Activated T-helper 1 cell treated with Interleukin-2 at 50 U/mL for 16 hours (primary cell): ENCODE results near the gene MTSS2.
"Not testable (repeated sequence)": the region's sequence is repeated elsewhere in the genome, so short reads cannot be mapped to it uniquely, and the experiment has no call there.

Experiments used
- DNase-seq: peaks from one replicate; pipeline ENCODE4 v3.0.0-alpha.2; 2020; ENCODE audit warnings: low read depth

Gene MTSS2

GRCh38 chr16:70651524-70651923, 34.3 kb downstream of the MTSS2 start:
- DNase-seq, result no peak

- DNase-seq, result no peak
These were observed 35.6 kb downstream of the MTSS2 start for GRCh38 chr16:70650216-70650615.

DNA sequence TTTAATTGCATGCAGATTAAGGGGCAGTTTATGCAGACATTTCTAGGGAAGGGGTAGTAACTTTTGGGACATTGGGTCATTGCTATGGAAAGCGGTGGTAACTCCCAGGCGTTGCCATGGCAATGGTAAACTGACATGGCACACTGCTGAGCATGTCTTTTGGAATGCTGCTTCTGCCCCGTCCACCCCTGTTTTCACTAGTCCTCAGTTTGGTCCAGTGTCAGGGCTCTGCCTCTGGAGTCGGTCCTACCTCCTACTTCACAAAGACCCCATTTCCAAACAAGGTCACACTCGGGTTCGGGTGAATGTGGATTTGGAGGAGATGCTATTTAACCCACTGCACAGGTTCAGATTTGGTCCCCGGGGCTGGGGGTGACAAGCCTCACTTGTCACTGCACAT, 36.6 kb downstream of the MTSS2 start:
- DNase-seq, result no peak

DNA sequence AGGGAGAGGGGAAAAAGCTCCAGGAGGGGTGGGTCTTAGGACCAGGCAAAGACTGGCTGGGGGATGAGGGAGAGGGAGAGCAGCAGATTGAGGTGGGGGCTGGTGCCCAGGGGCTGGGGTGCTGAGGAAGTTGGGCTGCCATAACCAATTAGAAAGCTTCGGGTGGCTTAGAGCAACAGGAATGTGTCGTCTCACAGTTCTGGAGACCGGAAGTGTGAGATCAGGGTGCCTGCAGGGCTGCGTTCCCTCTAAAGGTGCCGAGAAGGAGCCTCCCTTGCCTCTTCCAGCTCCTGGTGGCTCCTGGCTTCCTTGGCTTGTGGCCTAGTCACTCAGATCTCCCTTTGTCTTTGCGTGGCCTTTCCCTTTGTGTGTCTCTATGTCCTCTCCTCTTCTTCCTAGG, 37.2 kb downstream of the MTSS2 start:
- no peak for DNase-seq

DNA sequence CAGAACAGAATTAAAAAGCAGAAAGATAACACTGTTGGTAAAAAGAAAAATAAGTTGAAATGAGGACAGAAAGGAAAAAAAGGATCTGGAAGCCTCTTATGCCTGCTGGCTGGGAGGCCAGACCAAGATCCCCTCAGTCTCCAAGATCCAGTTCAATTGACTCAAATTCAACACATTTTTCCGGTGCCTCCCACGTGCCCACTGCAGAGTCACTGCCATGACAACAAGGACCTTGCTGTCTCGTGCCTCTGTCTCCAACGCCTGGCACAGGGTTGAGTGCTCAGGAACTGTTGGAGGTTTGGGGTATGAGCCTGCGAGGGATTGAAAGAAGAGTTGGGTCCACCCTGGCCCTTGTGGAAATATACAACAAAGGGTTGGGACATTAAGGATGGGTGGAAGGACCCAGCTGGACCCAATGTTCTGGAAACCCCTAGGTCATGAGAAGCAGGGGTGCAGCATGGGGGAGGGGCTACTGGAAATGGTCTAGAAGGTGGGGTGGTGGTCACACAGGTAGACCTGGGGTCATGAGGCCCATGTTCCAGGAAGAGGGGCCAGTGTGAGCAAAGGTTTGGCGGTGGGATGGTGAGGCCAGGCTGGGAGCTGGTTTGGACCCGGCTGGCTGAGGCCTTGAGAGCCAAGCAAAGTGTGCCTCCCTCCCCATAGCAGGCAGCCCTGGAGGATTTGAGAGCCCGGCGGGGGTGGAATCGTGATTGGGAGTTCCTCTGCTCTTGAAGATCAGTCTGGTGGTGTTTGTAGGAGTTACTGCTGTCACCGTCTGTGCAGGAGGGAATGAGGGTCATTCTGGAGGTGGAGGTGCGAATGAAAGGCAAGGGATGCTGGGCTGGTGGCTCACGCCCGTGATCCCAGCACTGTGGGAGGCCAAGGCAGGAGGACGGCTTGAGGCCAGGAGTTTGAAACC, 38.2 kb downstream of the MTSS2 start:
- DNase-seq, result no peak

- DNase-seq, result no peak
These were observed 39.3 kb downstream of the MTSS2 start, which contains the start of gene IL34 for GRCh38 chr16:70646260-70647241. TSS of gene IL34 (plus strand) at chr16:70646559. CDS start at chr16:70646948, 389 bp downstream.

GRCh38 chr16:70644763-70645597, 40.9 kb downstream of the MTSS2 start:
- DNase-seq, result no peak

GRCh38 chr16:70643264-70643663, 42.6 kb downstream of the MTSS2 start:
- not testable (repeated sequence) for DNase-seq

DNA sequence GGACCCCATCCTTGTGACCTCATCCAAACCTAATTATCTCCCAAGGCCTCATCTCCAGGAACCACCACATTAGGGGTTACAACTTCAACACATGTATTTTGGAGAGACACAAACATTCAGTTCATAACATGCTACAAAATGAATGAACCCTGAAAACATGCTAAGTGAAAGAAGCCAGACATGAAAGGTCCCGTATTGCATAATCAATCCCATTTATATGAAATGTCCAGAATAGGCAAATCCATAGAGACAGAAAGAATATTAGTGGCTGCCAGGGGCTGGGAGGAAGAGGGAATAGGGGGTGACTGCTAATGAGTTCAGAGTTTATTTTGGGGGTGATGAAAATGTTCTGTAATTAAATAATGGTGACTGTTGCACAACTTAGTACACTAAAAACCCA, 43.2 kb downstream of the MTSS2 start:
- no peak for DNase-seq

DNA sequence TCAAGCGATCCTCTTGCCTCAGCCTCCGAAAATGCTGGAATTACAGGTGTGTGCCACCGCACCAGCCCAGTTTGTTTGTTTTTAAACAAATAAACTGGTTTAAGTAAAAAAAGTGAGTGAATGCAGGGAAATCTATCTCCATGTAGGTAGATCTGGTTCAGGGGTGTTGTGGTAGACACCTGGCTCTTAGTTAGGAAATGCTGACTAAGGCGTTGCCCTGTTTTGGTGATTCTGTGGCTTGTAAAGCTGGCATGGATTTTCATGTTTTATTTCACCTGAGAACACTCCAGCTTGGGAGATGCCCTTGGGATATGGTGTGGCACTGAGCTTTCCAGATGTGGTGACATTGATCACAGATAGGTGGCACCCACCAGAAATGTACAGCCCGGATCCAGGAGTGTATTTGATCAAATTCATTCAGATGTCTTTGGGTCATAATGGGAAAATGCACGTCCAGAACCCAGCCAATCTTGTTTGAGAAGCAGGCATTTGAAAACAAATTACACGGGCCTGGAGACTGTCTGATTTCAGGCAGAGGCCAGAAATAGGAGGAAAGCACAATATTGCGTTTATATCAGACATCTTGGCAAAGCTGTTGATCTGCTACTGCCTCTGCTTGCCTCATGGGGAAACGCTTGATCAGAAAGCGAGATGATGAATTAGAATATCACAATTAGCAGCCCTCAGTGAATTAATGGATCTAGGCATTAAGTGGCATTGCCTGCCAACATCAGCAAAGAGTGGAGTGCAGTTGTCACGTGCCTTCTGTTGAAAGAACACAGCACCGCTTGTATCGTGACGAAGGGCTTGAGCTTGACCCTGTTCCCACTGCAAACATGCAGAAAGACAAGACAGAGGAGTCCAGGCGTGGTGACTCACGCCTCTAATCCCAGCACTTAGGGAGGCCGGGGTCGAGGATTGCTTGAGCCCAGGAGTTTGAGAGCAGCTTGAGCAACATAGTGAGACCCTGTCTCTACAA, 46.8 kb downstream of the MTSS2 start:
- no peak for DNase-seq
